ENCODE measurements around the gene CHRM1. TPM values are rescaled to one million over a fixed set of nuclear protein-coding genes. Genes with fewer than 3 reads are reported as not detected.

CHRM1 gene
- total RNA-seq, 1 experiment from 2014 or later: not detected

GRCh38 chr11:62914416-62914815, 6.7 kb downstream of the CHRM1 start:
- Mint-ChIP-seq H3K4me3 (no peak overlapping the region), H3K36me3 (ENCODE audit: insufficient read depth in 1 of 3, low read depth in 3 of 3) (no peaks in the 10 kb centered on the region; a peak in 1 of 7 replicates), H3K4me1 (peaks cover 21% of the 10 kb centered on the region in 2 experiments), H3K27me3 (ENCODE audit: low read depth) (peaks cover 12% of the 10 kb centered on the region), H3K27ac (no peak overlapping the region), H3K9me3 (no peaks in the 10 kb centered on the region)
- no peak overlapping the region for H3K14ac ChIP-seq (ENCODE audit: insufficient read depth, low read length)
- no peak overlapping the region for H3K4ac ChIP-seq (ENCODE audit: low read depth, low read length)
- no peak overlapping the region for H3K18ac ChIP-seq (ENCODE audit: insufficient read length, low read depth, low read length)
- no CpG with 5 or more reads among the region's 1 CpG for WGBS (ENCODE audit: extremely low coverage, insufficient read length, low lambda C conversion rate)
- no peaks in the 10 kb centered on the region for H3K79me2 ChIP-seq (ENCODE audit: insufficient read depth, low read length)
- H2BK12ac ChIP-seq (ENCODE audit: insufficient read length, low read depth, low read length): no peak overlapping the region
- H3K4me1 ChIP-seq (ENCODE audit: insufficient read depth, low read length): peaks cover 3% of the 10 kb centered on the region; the same call in 1 of the 2 replicates
- H2BK5ac ChIP-seq (ENCODE audit: insufficient read length, low read length): no peak overlapping the region
- DNase-seq: no peak
- H3K23me2 ChIP-seq (ENCODE audit: insufficient read length, low read depth, low read length, poor library complexity, severe bottlenecking): no peaks in the 10 kb centered on the region
- no peak overlapping the region for H4K5ac ChIP-seq (ENCODE audit: insufficient read length, low read depth, low read length)
- H3K4me2 ChIP-seq (ENCODE audit: insufficient read depth, insufficient read length, low read length): no peak overlapping the region
- H2AFZ ChIP-seq (ENCODE audit: low read length): no peak overlapping the region
- no peak overlapping the region for H3K9ac ChIP-seq (ENCODE audit: extremely low read depth, insufficient read length, low read length)
- H3K27me3 ChIP-seq (ENCODE audit: insufficient read depth, low read length): peaks cover 2% of the 10 kb centered on the region; the same call in 1 of the 2 replicates
- no peaks in the 10 kb centered on the region for H4K20me1 ChIP-seq (ENCODE audit: control insufficient read depth, insufficient read depth, insufficient read length)
- H2BK120ac ChIP-seq (ENCODE audit: low read depth, low read length, poor library complexity, severe bottlenecking): no peak overlapping the region
- H3K23ac ChIP-seq (ENCODE audit: insufficient read length, low read depth, low read length): no peak overlapping the region
- H3K56ac ChIP-seq (ENCODE audit: insufficient read length, low read depth, low read length): no peak overlapping the region
- no peak overlapping the region for H3K27ac ChIP-seq (ENCODE audit: insufficient read length, low read depth, low read length)
- H3K79me1 ChIP-seq (ENCODE audit: insufficient read depth, low read depth, low read length, poor library complexity, severe bottlenecking): no peaks in the 10 kb centered on the region
- no peaks in the 10 kb centered on the region for H3K9me3 ChIP-seq (ENCODE audit: control insufficient read depth, low read depth, low read length)
- no peak overlapping the region for H4K8ac ChIP-seq (replicated peaks; ENCODE audit: insufficient read length, low read depth, low read length)
- no peak overlapping the region for H2BK20ac ChIP-seq (ENCODE audit: low read depth, low read length, poor library complexity, severe bottlenecking)
- no peak overlapping the region for H4K91ac ChIP-seq (ENCODE audit: insufficient read length, low read depth, low read length)
- H3T11ph ChIP-seq (ENCODE audit: low read length): no peak overlapping the region
- H2AK5ac ChIP-seq (ENCODE audit: insufficient read length, low read length): no peak overlapping the region
- TF ChIP-seq CTCF (conservative IDR thresholded peaks at IDR 0.05): no peak
- no peak overlapping the region for H2BK15ac ChIP-seq (ENCODE audit: low read depth, low read length)
